ENCODE measurements around the gene HOXD9.

The HOXD9 gene

DNA sequence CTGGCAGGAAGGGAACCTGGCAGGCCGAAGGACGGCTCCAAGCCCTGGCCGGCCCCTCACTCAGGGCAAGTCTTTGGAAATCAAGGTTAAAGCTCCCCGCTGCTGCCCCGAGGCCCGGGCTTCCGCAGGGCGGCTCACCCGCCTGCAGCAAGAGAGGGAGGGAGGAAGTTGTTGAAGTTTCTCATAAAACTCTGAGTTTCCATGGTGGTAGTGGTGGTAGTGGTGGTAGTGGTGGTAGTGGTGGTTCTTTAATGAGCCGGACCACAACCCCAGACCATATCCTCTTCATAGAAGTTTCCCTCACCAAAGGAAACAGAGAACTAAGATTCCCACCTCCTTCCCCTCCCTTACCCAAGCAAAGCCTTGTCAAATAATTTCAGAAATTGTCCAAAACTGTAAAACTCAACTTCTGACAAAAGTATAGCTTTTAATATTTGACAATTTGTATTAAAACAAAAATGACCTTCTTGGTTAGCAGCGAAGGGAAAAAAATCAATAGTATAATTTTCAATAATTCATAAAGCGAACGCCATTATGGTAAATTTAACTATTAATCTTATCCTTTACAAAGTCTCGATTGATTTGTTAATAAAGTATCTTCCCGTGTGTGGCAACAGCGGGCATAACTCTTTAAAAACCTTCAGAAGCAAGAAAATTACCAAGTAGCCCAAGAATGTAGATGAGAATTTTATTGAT, 7.4 kb upstream of the HOXD9 start:
- Mint-ChIP-seq H3K27me3 (peaks cover 90 to 97% of the 10 kb centered on the region in 2 donors), H3K9me3 (no peaks in the 10 kb centered on the region)

DNA sequence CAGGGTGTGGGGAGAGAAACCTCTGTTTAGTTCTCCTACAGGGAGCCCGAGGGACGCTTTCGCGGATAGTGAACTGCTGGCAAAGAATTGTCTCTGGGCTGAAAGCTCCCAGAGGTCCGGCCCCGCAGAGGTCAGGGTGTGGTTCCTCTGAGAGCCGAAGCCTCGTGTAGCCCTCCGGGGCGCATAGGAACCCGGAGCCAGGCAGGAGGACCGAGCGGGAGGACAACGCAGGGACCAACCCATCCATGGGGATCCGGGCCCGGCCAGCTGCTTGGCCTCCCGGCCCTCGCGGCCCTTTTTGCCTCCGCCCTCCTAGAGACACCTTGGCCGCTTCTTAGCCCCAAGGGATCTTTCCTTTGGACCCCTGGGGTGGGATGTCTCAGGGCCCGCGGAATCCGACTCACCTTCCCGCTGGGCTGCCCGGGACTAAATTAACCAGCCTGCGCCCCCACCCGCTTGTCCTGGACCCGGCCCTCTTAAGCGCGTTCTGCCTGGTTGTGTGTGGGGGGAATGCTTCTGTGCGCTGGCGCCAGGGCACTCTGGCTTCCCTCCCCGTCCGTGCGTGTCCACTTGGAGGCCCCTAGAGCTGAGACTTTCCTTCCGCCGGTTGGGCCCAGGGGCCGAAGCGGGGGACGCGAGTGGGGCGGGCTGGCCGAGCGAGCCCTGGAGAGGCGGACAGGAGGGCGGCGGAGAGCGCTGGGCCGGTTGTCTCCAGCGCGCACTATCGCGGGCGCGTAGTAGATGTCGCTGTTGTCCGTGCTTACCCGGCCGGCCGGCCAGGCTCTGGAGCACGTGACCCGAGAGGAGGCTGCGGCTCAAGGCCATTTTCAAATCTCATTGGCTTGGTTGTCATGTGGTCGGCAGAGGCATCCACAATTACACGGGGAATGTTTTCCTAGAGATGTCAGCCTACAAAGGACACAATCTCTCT, 6.4 kb upstream of the HOXD9 start, which contains the start of gene HOXD10:
TSS of gene HOXD10 (plus strand) at position 896 of the 931 bp plus-strand sequence. CDS start 56 bp downstream, outside the sequence.
- no peak for DNase-seq
- Mint-ChIP-seq H3K4me1 (ENCODE audit: low read depth in 2 of 2) (peaks cover 6 to 9% of the 10 kb centered on the region in 2 donors), H3K36me3 (ENCODE audit: insufficient read depth) (peaks cover 43% of the 10 kb centered on the region), H3K27me3 (peaks cover 90 to 97% of the 10 kb centered on the region in 2 donors), H3K4me3 (no peak within 1 kb of the TSS), H3K9me3 (no peaks in the 10 kb centered on the region), H3K27ac (peak within 1 kb of the TSS in 1 of 2 donors; percentile 29)
- no peak for ATAC-seq (replicated peaks)

More for the DNA sequence above, 7.4 kb upstream of the HOXD9 start:
- ATAC-seq (replicated peaks) (no peak), DNase-seq (no peak)
- Mint-ChIP-seq H3K4me3 (no peak overlapping the region), H3K27ac (no peak overlapping the region), H3K4me1 (ENCODE audit: low read depth in 2 of 2) (peaks cover 7 to 9% of the 10 kb centered on the region in 2 donors), H3K36me3 (ENCODE audit: insufficient read depth) (peaks cover 39% of the 10 kb centered on the region)

DNA sequence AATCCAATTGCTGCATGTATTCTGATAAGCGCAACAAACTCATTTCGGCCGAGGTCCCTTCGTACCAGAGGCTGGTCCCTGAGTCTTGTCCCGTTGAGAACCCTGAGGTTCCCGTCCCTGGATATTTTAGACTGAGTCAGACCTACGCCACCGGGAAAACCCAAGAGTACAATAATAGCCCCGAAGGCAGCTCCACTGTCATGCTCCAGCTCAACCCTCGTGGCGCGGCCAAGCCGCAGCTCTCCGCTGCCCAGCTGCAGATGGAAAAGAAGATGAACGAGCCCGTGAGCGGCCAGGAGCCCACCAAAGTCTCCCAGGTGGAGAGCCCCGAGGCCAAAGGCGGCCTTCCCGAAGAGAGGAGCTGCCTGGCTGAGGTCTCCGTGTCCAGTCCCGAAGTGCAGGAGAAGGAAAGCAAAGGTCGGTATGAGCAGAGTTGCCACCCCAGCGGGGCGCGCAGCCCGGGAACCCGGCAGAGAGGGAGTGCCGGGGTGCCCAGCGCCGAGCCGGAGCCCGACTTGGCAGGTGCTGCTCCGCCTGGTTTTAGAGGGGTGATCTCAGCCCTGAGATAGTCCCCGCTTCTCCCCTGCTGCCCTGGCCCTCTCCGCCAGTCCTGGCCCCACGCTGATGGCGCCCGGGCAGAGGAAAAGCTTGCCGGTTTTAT, 5.2 kb upstream of the HOXD9 start:
- H3K4me1 Mint-ChIP-seq (ENCODE audit: low read depth in 2 of 2) = peaks cover 4 to 9% of the 10 kb centered on the region in 2 donors
- H3K27me3 Mint-ChIP-seq = peaks cover 85 to 91% of the 10 kb centered on the region in 2 donors
- peak overlapping the region in 1 of 2 donors; percentile 29 for H3K27ac Mint-ChIP-seq
- ATAC-seq (replicated peaks) (no peak), DNase-seq (no peak)
- no peak overlapping the region for H3K4me3 Mint-ChIP-seq
- H3K9me3 Mint-ChIP-seq = no peaks in the 10 kb centered on the region
- peaks cover 39% of the 10 kb centered on the region for H3K36me3 Mint-ChIP-seq (ENCODE audit: insufficient read depth)

DNA sequence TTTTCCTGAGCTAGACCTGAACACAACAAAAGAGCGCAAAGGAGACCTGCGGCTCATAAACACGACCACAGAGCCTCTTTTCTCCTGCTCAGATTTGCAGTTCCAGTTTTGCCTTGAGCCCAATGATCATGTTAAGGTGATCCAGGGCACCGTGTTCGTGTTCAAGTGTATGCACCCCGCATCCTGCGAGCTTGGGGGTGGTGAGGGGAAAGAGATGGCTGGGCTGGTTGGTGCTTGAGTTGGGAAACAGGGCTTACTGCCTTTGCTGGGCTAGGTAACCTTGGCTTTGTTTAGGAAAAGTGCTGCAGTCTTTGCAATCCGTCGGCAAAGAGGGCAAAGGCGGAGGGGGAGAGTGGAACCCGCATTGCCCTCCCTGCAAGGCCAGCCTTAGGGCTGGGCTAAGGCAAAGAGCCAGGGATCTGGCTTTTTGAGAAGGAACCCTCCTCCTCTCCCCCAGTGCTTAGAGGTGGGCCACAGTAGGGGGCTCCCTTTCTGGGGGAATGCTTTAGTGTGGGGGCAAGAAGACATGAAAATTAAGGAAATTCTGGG, 4.6 kb upstream of the HOXD9 start:
- DNase-seq (no peak), ATAC-seq (replicated peaks) (no peak)
- Mint-ChIP-seq H3K27me3 (peaks cover 79 to 85% of the 10 kb centered on the region in 2 donors), H3K27ac (no peak overlapping the region), H3K4me1 (ENCODE audit: low read depth in 2 of 2) (peaks cover 4 to 9% of the 10 kb centered on the region in 2 donors), H3K36me3 (ENCODE audit: insufficient read depth) (peaks cover 38% of the 10 kb centered on the region), H3K9me3 (no peaks in the 10 kb centered on the region), H3K4me3 (no peak overlapping the region)

DNA sequence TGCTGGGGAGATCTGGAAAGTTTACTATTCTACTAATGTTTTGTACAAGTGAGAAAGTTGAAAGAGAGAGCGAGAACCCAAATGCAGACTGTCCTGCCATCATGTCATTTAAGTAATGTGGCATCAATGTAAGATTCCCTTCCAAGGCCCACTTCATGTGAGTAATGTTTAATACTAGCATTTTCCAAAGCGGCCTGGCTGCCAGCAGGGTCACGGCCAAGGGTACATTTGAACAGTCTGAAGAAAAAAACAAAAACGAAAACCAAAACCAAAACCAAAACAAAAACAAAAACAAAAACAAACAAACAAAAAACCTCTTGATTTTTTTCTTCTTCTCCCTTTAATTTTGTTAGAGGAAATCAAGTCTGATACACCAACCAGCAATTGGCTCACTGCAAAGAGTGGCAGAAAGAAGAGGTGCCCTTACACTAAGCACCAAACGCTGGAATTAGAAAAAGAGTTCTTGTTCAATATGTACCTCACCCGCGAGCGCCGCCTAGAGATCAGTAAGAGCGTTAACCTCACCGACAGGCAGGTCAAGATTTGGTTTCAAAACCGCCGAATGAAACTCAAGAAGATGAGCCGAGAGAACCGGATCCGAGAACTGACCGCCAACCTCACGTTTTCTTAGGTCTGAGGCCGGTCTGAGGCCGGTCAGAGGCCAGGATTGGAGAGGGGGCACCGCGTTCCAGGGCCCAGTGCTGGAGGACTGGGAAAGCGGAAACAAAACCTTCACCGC, 3.7 kb upstream of the HOXD9 start:
- no peak for ATAC-seq (replicated peaks)
- peaks cover 77 to 81% of the 10 kb centered on the region in 2 donors for H3K27me3 Mint-ChIP-seq
- H3K4me3 Mint-ChIP-seq = peak overlapping the region; percentile 23 to 29
- H3K4me1 Mint-ChIP-seq (ENCODE audit: low read depth in 2 of 2) = peaks cover 4 to 9% of the 10 kb centered on the region in 2 donors
- H3K27ac Mint-ChIP-seq = no peak overlapping the region
- DNase-seq = no peak
- H3K36me3 Mint-ChIP-seq (ENCODE audit: insufficient read depth) = peaks cover 41% of the 10 kb centered on the region
- no peaks in the 10 kb centered on the region for H3K9me3 Mint-ChIP-seq

DNA sequence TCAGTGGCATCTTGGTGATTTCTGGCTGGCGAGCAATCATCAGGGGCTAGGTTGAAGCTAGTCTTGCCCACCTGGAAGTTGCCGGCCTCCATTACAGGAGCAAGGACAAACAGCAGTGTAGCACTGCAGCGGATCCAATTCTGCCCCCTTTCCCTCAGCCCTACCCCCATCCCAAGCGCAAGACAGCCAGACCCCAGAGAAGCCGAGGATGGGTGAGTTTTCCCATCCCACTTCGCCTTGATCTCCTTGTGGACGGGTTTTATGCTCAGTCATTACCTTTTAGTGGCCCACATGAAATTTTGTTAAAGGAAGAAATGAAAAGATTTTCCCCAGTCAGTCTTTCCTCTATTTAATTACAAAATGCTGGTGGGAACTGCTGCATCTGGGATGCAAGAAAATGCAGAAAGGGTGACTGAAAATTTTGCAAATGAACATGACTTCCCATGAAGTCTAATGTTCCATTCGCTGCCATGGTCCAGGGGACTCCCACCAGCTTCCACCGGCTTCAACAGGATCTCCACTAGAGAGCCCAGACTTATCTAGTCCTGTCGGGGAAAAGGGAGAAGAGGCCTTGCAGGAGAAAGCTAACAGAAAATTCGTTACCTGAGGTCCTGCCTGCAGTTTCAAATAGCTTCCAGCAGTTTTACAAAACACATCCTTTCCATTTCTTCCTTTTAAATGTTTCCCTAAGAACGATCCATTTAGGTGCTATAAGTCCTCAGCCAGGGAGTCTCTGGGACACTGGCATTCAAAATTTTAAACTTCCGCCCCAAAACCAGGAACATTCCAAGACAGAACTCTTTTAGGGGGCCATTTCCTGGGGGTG, 1.9 kb upstream of the HOXD9 start:
- Mint-ChIP-seq H3K9me3 (no peaks in the 10 kb centered on the region), H3K4me3 (peak overlapping the region in 1 of 2 donors; percentile 19), H3K4me1 (ENCODE audit: low read depth in 2 of 2) (peaks cover 4 to 9% of the 10 kb centered on the region in 2 donors), H3K27me3 (peaks cover 83 to 85% of the 10 kb centered on the region in 2 donors), H3K27ac (peak overlapping the region in 1 of 2 donors; percentile 20), H3K36me3 (ENCODE audit: insufficient read depth) (peaks cover 56% of the 10 kb centered on the region)
- DNase-seq = no peak
- ATAC-seq (replicated peaks) = no peak

DNA sequence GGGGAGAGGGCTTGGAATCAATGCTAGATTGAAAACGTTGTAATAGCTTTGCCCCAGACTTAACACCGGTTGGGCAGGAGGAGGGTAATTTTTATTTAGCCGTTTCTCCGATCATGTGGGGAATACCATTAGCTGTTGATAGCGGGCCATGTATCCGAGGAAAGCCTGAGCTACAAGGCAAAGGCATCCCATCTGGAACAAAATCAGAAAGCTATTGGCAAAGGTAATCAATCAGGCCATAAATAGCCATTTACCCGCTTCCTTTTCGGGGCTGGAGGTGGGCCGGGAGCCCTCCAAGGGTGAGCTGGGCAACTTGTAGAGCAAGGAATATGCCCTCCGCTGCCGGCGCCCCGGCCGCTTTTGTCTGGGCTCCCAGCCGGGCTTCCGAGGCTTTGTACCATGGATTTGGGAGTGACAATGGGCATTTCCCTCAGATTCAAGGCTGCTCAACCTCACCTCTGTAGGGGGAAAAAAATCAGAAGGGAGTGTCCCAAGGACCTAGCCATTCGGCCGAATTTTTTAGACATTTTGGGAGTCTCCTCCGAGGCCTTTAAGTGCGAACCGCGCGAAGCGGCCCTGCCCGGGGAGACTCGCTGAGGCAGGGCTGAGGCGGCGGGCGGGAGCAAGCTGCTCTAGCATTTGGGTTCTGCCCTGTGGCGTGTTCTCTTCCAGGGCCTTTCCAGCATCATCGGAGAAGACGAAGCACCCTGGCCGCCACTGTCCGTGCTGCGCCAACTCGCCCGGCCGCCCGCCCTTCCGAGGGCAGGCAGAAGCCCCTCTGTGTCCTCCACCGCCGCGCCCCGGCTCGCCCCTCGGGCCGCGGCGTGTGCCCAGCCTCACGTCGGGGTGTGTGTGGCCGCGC, 1.1 kb upstream of the HOXD9 start:
- peaks cover 4 to 9% of the 10 kb centered on the region in 2 donors for H3K4me1 Mint-ChIP-seq (ENCODE audit: low read depth in 2 of 2)
- peaks cover 83 to 85% of the 10 kb centered on the region in 2 donors for H3K27me3 Mint-ChIP-seq
- no peaks in the 10 kb centered on the region for H3K9me3 Mint-ChIP-seq
- H3K27ac Mint-ChIP-seq = peak overlapping the region in 1 of 2 donors; percentile 20
- ATAC-seq (replicated peaks) = no peak
- DNase-seq = no peak
- H3K4me3 Mint-ChIP-seq = peak overlapping the region in 1 of 2 donors; percentile 19
- H3K36me3 Mint-ChIP-seq (ENCODE audit: insufficient read depth) = peaks cover 51% of the 10 kb centered on the region

DNA sequence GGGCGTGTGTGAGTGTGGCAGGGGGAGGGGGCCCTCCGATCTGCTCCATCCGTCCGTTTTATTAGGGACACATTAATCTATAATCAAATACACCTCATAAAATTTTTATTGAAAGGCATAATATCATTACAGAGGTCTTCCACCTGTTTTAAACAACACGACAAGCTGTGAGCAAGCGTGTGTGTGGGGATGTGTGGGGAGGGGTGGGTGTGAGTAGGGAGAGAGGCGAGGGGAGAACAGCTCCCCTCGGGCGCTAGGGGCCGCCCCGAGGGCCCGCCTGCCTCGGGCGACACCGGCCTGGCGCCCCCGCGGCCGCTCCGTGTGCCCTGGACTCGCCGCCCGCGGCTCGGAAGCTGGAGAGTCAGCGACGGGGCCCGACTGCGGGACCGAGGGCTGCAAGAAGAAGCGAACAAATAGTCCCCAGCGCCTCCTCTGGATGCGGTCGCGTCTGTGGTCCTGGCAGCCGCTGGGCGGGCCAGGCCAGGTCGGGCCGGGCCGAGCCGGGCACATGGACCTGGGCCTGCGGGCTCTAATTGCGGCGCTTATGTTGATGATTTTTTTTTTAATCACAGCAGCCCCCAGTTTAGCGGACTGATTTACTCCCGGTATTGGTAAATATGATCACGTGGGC, 352 bp upstream of the HOXD9 start:
- Mint-ChIP-seq H3K4me3 (peak overlapping the region; percentile 43 to 49), H3K27me3 (peaks cover 83 to 85% of the 10 kb centered on the region in 2 donors), H3K36me3 (ENCODE audit: insufficient read depth) (peaks cover 49% of the 10 kb centered on the region), H3K4me1 (ENCODE audit: low read depth in 2 of 2) (peaks cover 6 to 9% of the 10 kb centered on the region in 2 donors), H3K9me3 (no peaks in the 10 kb centered on the region), H3K27ac (no peak overlapping the region)
- peak; percentile 35 for ATAC-seq (replicated peaks)
- DNase-seq = no peak

DNA sequence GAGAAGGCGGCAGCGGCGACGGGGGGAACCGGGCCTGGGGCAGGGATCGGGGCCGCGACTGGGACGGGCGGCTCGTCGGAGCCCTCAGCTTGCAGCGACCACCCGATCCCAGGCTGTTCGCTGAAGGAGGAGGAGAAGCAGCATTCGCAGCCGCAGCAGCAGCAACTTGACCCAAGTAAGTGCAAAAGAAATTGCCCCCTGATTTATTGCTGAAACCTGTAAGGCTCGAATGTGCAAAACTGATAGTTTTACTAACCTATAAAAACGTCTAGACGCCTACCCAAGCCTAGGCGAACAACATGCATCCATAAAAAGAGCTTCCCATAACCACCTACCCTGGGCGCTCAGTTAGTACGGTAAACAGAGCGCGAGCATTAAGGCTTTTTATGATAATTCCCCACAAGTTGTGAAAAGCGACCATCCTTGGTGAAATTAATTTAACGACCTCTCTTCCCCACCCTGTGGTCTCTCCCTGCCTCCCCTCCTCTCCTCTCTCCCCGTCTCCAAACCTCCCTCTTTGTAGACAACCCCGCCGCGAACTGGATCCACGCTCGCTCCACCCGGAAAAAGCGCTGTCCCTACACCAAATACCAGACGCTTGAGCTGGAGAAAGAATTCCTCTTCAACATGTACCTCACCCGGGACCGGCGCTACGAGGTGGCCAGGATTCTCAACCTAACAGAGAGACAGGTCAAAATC, 1.0 kb downstream of the HOXD9 start:
- H3K4me3 Mint-ChIP-seq = peak overlapping the region; percentile 16 to 40
- H3K27ac Mint-ChIP-seq = peak overlapping the region in 1 of 2 donors; percentile 44

DNA sequence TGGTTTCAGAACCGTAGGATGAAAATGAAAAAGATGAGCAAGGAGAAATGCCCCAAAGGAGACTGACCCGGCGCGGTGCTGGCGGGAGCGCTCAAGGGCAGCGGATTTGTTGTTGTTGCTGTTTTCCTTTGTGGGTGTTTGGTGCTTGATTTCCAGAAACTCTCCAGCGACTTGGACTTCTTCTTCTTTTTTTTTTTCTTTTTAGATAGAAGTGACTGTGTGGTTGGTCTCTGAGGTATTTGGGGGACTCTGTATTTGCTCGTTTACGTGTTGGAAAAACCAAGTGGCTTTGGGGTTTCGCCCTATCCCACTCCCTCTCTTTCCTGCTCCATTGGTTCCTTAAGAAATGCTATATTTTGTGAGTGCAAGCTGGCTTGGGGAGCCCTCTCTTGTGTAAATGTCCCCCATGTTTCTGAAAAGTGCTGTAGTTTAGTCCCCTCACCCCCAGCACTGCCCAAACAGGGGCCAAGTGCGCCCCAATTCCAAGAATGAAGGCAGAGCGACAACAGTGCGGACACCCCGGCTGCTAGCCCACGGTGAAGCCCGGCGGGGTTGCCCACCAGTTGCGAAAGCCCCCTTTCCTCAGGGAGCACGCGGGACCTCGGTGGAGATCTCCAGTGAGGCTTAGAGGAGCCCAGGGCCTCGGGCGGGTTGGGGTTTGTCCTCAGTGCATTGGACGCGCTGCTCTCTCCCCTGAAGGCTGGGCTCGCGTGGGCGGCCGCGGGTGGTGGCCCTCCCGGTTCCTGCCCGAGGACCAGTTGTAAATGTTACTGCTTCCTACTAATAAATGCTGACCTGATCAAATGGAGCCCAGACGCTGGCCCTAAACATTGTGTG, 1.8 kb downstream of the HOXD9 start:
- no peak overlapping the region for H3K27ac Mint-ChIP-seq
- peak overlapping the region; percentile 16 to 24 for H3K4me3 Mint-ChIP-seq

More for the DNA sequence above, 1.0 kb downstream of the HOXD9 start:
- DNase-seq (no peak), ATAC-seq (replicated peaks) (no peak)
- H3K27me3 Mint-ChIP-seq = peaks cover 83 to 85% of the 10 kb centered on the region in 2 donors
- peaks cover 47% of the 10 kb centered on the region for H3K36me3 Mint-ChIP-seq (ENCODE audit: insufficient read depth)
- H3K9me3 Mint-ChIP-seq = no peaks in the 10 kb centered on the region
- peaks cover 8 to 12% of the 10 kb centered on the region in 2 donors for H3K4me1 Mint-ChIP-seq (ENCODE audit: low read depth in 2 of 2)

More for the DNA sequence above, 1.8 kb downstream of the HOXD9 start:
- Mint-ChIP-seq H3K4me1 (ENCODE audit: low read depth in 2 of 2) (peaks cover 9 to 13% of the 10 kb centered on the region in 2 donors), H3K27me3 (peaks cover 83 to 85% of the 10 kb centered on the region in 2 donors), H3K36me3 (ENCODE audit: insufficient read depth) (peaks cover 55% of the 10 kb centered on the region), H3K9me3 (no peaks in the 10 kb centered on the region)
- ATAC-seq (replicated peaks) = no peak
- DNase-seq = no peak

All from effector memory CD8-positive, alpha-beta T cell (primary cell).